Glomerular endothelial cell (primary cell): ENCODE data around the gene BEST3. TPM values are rescaled to one million over a fixed set of nuclear protein-coding genes. Genes with fewer than 3 reads are reported as not detected.
"Not testable (repeated sequence)": the region's sequence is repeated elsewhere in the genome, so short reads cannot be mapped to it uniquely, and the experiment has no call there.

Source experiments
- DNase-seq: peaks from one replicate; pipeline ENCODE4 v3.0.0-alpha.2; 2011; ENCODE audit warnings: low read depth, low spot score; ENCODE audit errors: extremely low read depth
- total RNA-seq: library from RNA; depleted of rRNA; stranded (reverse); fragments of >200 nt; gene quantifications from 2 replicates; pipeline ENCODE4 v1.2.3, GENCODE V29; 2015

BEST3 gene
- total RNA-seq, 1 donor from 2014 or later, result 0.06 TPM

GRCh38 chr12:69610126-69610525 lies 89.0 kb downstream of the BEST3 start:
- no peak for DNase-seq

DNA sequence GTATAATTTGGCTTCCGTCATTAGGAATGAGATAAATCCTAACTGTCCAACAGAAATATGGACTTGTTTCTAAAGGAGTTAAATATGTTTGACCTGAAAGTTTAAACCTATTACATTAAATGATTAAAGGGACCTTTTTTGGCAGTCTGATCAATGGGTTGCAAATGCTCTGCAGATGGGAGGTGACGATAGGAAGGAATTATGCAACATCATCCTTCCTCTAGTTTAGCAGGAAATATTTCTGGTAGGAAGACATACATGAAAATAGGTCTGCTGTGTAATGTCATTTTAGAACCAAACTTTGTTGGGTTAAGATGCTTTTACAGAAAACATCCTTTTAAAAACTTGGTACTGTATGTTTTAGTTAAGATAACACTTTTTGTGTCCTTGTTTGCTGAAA lies 91.0 kb downstream of the BEST3 start:
- no peak for DNase-seq

- DNase-seq, result not testable (repeated sequence)
Measured at GRCh38 chr12:69604275-69604674, 94.8 kb downstream of the BEST3 start.

Other genes with a start within 250 kb of the BEST3 start
- 22.2 and 31.2 TPM in 2 replicates for gene FRS2, start 228.9 kb downstream of the BEST3 start, total RNA-seq
- gene CCT2, start 113.8 kb downstream of the BEST3 start, total RNA-seq, result 148 and 157 TPM in 2 replicates
- gene LRRC10, start 88.4 kb downstream of the BEST3 start, total RNA-seq, result not detected in 2 replicates
- 8.9 and 12.9 TPM in 2 replicates for gene RAB3IP, start 39.6 kb upstream of the BEST3 start, total RNA-seq
- not detected in 2 replicates for gene MYRFL, start 125.9 kb upstream of the BEST3 start, total RNA-seq